Measurements from ENCODE around the gene CBX1. TPM values are rescaled to one million over a fixed set of nuclear protein-coding genes. Genes with fewer than 3 reads are reported as not detected.

CBX1 gene
- total RNA-seq, 1 experiment from 2014 or later, result 43.9 TPM

- DNase-seq (ENCODE audit: low read depth, low spot score), result no peak
- in situ Hi-C loops (cut with HindIII; ENCODE audit: low pct_unique_long_range_greater_than_20kb, low sequenced_read_pairs), result no loop called here
Measured at GRCh38 chr17:48024149-48025039, 76.9 kb downstream of the CBX1 start.

GRCh38 chr17:48023400-48024148, 77.7 kb downstream of the CBX1 start:
- DNase-seq (ENCODE audit: low read depth, low spot score), result no peak
- in situ Hi-C loops (cut with HindIII; ENCODE audit: low pct_unique_long_range_greater_than_20kb, low sequenced_read_pairs), result no loop called here

GRCh38 chr17:48022901-48023300, 78.4 kb downstream of the CBX1 start:
- in situ Hi-C loops (cut with HindIII; ENCODE audit: low pct_unique_long_range_greater_than_20kb, low sequenced_read_pairs), result no loop called here
- no peak for DNase-seq (ENCODE audit: low read depth, low spot score)

GRCh38 chr17:48021934-48022333, 79.3 kb downstream of the CBX1 start:
- in situ Hi-C loops (cut with HindIII; ENCODE audit: low pct_unique_long_range_greater_than_20kb, low sequenced_read_pairs), result no loop called here
- DNase-seq (ENCODE audit: low read depth, low spot score), result no peak

Small RNAs within 50 kb of the gene (small RNA-seq; reads per million reads assigned to genes)
- gene AC004477.2, result 0 reads per million in 2 experiments
- gene MIR152, result 0.04 to 17.3 reads per million in 2 experiments
- gene RNU6-1201P, result 0 reads per million in 2 experiments

Other genes with a start within 250 kb of the CBX1 start
- gene SP2, start 205.2 kb downstream of the CBX1 start, total RNA-seq (2014; rRNA removed; shearing (Covaris generic)), result 1.2 and 2.9 TPM in 2 replicates
- gene PNPO, start 159.9 kb downstream of the CBX1 start, total RNA-seq (2014; rRNA removed; shearing (Covaris generic)), result 27.0 and 37.4 TPM in 2 replicates
- not detected in 2 replicates for gene PRR15L, start 143.6 kb downstream of the CBX1 start, total RNA-seq (2014; rRNA removed; shearing (Covaris generic))
- 39.3 and 46.2 TPM in 2 replicates for gene CDK5RAP3, start 130.4 kb downstream of the CBX1 start, total RNA-seq (2014; rRNA removed; shearing (Covaris generic))
- 9.3 and 10.2 TPM in 2 replicates for gene COPZ2, start 63.7 kb downstream of the CBX1 start, total RNA-seq (2014; rRNA removed; shearing (Covaris generic))
- 32.6 and 35.4 TPM in 2 replicates for gene NFE2L1, start 53.1 kb downstream of the CBX1 start, total RNA-seq (2014; rRNA removed; shearing (Covaris generic))
- gene SNX11, start 6.3 kb upstream of the CBX1 start, total RNA-seq (2014; rRNA removed; shearing (Covaris generic)), result 11.0 and 13.0 TPM in 2 replicates

All from SK-MEL-5 (cell line).